Lower leg skin (tissue), 3 donors: Measurements from ENCODE around the gene PDZD2.

ENCODE experiments used
- POLR2A ChIP-seq, 2 donors: fragments of 450-650 bp; IDR thresholded peaks; one replicate each; pipeline ENCODE4 v1.6.1; 2016 to 2017; ENCODE audit warnings: antibody characterized with exemption in 2 of 2, mild to moderate bottlenecking in 1 of 2, moderate library complexity in 1 of 2
- TF ChIP-seq, protein P1 (sequence below), 3 donors: fragments of 450-650 bp; IDR thresholded peaks; one replicate each; pipeline ENCODE4 v1.5.1; 2016; ENCODE audit warnings: antibody characterized with exemption in 3 of 3, mild to moderate bottlenecking in 3 of 3, moderate library complexity in 2 of 3

DNA sequence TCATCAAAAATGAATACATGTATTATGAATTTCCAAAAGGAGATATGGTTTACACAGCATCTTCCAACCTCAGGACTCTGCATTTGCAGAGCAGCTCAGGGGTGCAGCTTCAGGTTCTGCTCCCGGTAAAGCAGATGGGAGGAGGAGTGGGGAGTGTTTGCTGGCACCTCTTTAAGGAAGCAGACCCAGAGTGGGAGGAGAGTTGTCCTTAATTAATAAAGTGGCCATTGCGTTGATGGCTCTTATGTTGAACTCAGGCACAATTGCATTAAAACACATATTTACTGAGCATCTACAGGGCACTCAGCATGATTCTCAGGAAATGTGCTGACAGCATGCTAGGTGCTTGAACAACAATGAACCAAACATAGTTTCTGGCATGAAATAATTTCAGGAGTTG is 121.0 kb downstream of the PDZD2 start:
- TF ChIP-seq, protein P1, sequence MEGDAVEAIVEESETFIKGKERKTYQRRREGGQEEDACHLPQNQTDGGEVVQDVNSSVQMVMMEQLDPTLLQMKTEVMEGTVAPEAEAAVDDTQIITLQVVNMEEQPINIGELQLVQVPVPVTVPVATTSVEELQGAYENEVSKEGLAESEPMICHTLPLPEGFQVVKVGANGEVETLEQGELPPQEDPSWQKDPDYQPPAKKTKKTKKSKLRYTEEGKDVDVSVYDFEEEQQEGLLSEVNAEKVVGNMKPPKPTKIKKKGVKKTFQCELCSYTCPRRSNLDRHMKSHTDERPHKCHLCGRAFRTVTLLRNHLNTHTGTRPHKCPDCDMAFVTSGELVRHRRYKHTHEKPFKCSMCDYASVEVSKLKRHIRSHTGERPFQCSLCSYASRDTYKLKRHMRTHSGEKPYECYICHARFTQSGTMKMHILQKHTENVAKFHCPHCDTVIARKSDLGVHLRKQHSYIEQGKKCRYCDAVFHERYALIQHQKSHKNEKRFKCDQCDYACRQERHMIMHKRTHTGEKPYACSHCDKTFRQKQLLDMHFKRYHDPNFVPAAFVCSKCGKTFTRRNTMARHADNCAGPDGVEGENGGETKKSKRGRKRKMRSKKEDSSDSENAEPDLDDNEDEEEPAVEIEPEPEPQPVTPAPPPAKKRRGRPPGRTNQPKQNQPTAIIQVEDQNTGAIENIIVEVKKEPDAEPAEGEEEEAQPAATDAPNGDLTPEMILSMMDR (IDR thresholded peaks at IDR 0.05), result no peak
- no peak for TF ChIP-seq POLR2A (IDR thresholded peaks at IDR 0.05)
